Liver (tissue), 3 donors: Measurements from ENCODE around the gene GSTO2.

Experiments
- EGR1 ChIP-seq, 2 donors: IDR thresholded peaks; 2 replicates each; pipeline ENCODE4 v1.6.1; 2016 to 2018; ENCODE audit warnings: antibody characterized with exemption in 2 of 2, low read depth in 2 of 2
- FOXA1 ChIP-seq: IDR thresholded peaks from 2 replicates; pipeline ENCODE4 v1.6.1; 2016; ENCODE audit warnings: antibody characterized with exemption
- GABPA ChIP-seq, 2 donors: IDR thresholded peaks in 1 of 2; conservative IDR thresholded peaks in 1 of 2; 2 replicates each; pipeline ENCODE4 v1.6.1; 2016; ENCODE audit warnings: antibody characterized with exemption in 2 of 2, mild to moderate bottlenecking in 1 of 2, moderate library complexity in 1 of 2
- HNF4A ChIP-seq, 2 donors: conservative IDR thresholded peaks; 2 replicates each; pipeline ENCODE4 v1.6.1; 2016; ENCODE audit warnings: antibody characterized with exemption in 2 of 2, mild to moderate bottlenecking in 2 of 2
- HNF4G ChIP-seq: IDR thresholded peaks from 2 replicates; pipeline ENCODE4 v1.6.1; 2016; ENCODE audit warnings: antibody characterized with exemption
- YY1 ChIP-seq: IDR thresholded peaks from 2 replicates; pipeline ENCODE4 v1.6.1; 2016; ENCODE audit warnings: antibody characterized with exemption, mild to moderate bottlenecking
- TF ChIP-seq, protein P1 (sequence below): fragments of 150-350 bp; IDR thresholded peaks from 2 replicates; pipeline ENCODE4 v1.5.1; 2017; ENCODE audit warnings: improper control_type of control experiment, low read depth, low read length; ENCODE audit not compliant: missing input control
- TF ChIP-seq, protein P2 (sequence below): IDR thresholded peaks from 2 replicates; pipeline ENCODE4 v1.6.1; 2016; ENCODE audit warnings: antibody characterized with exemption, mild to moderate bottlenecking
- TF ChIP-seq, protein P3 (sequence below): IDR thresholded peaks from 2 replicates; pipeline ENCODE4 v1.6.1; 2016; ENCODE audit warnings: antibody characterized with exemption
- donor health status: healthy.
- donor health status: healthy.

DNA sequence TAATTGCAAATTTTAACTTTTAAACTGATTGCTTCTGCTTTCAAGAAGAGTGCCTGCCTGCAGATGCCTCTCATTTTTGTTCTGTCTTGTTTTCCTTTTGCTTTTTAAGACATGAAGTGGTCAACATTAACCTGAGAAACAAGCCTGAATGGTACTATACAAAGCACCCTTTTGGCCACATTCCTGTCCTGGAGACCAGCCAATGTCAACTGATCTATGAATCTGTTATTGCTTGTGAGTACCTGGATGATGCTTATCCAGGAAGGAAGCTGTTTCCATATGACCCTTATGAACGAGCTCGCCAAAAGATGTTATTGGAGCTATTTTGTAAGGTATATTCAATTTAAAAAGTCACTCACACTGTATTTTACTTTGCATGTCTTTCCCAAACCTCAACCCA, 8.8 kb downstream of the GSTO2 start:
- TF ChIP-seq YY1 (no peak), EGR1 (IDR thresholded peaks at IDR 0.05; ENCODE audit: low read depth in 2 of 2) (no peak), FOXA1 (no peak), GABPA (IDR thresholded peaks at IDR 0.05 in 1 of 2, conservative IDR thresholded peaks at IDR 0.05 in 1 of 2) (no peak), HNF4G (no peak), HNF4A (conservative IDR thresholded peaks at IDR 0.05) (no peak)
- TF ChIP-seq, protein P1, sequence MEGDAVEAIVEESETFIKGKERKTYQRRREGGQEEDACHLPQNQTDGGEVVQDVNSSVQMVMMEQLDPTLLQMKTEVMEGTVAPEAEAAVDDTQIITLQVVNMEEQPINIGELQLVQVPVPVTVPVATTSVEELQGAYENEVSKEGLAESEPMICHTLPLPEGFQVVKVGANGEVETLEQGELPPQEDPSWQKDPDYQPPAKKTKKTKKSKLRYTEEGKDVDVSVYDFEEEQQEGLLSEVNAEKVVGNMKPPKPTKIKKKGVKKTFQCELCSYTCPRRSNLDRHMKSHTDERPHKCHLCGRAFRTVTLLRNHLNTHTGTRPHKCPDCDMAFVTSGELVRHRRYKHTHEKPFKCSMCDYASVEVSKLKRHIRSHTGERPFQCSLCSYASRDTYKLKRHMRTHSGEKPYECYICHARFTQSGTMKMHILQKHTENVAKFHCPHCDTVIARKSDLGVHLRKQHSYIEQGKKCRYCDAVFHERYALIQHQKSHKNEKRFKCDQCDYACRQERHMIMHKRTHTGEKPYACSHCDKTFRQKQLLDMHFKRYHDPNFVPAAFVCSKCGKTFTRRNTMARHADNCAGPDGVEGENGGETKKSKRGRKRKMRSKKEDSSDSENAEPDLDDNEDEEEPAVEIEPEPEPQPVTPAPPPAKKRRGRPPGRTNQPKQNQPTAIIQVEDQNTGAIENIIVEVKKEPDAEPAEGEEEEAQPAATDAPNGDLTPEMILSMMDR, result no peak
- TF ChIP-seq, protein P2, sequence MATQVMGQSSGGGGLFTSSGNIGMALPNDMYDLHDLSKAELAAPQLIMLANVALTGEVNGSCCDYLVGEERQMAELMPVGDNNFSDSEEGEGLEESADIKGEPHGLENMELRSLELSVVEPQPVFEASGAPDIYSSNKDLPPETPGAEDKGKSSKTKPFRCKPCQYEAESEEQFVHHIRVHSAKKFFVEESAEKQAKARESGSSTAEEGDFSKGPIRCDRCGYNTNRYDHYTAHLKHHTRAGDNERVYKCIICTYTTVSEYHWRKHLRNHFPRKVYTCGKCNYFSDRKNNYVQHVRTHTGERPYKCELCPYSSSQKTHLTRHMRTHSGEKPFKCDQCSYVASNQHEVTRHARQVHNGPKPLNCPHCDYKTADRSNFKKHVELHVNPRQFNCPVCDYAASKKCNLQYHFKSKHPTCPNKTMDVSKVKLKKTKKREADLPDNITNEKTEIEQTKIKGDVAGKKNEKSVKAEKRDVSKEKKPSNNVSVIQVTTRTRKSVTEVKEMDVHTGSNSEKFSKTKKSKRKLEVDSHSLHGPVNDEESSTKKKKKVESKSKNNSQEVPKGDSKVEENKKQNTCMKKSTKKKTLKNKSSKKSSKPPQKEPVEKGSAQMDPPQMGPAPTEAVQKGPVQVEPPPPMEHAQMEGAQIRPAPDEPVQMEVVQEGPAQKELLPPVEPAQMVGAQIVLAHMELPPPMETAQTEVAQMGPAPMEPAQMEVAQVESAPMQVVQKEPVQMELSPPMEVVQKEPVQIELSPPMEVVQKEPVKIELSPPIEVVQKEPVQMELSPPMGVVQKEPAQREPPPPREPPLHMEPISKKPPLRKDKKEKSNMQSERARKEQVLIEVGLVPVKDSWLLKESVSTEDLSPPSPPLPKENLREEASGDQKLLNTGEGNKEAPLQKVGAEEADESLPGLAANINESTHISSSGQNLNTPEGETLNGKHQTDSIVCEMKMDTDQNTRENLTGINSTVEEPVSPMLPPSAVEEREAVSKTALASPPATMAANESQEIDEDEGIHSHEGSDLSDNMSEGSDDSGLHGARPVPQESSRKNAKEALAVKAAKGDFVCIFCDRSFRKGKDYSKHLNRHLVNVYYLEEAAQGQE, result no peak
- TF ChIP-seq, protein P3, sequence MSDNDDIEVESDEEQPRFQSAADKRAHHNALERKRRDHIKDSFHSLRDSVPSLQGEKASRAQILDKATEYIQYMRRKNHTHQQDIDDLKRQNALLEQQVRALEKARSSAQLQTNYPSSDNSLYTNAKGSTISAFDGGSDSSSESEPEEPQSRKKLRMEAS, result no peak
